H9 (cell line): ENCODE data around the gene PLCH1. TPM values are rescaled to one million over a fixed set of nuclear protein-coding genes. Genes with fewer than 3 reads are reported as not detected.

Experiments used
- DNase-seq: peaks from one replicate; pipeline ENCODE4 v3.0.0-alpha.2; 2017
- H2AFZ ChIP-seq: one replicate; pipeline ENCODE4 v1.6.1; 2013; ENCODE audit warnings: mild to moderate bottlenecking, low read length, control low read depth, moderate library complexity
- H2AK5ac ChIP-seq: 2 replicates; pipeline ENCODE4 v1.6.1; 2013; ENCODE audit warnings: low read length, control low read depth, mixed read lengths; ENCODE audit not compliant: insufficient read length
- H2BK120ac ChIP-seq: one replicate; pipeline ENCODE4 v1.6.1; 2013; ENCODE audit warnings: low read depth, mild to moderate bottlenecking, low read length, control low read depth, inconsistent platforms; ENCODE audit not compliant: poor library complexity, severe bottlenecking
- H2BK12ac ChIP-seq: 2 replicates; pipeline ENCODE4 v1.6.1; 2013; ENCODE audit warnings: low read length, control low read depth, mixed read lengths, low read depth; ENCODE audit not compliant: insufficient read length
- H2BK15ac ChIP-seq: 2 replicates; pipeline ENCODE4 v1.6.1; 2013; ENCODE audit warnings: low read depth, low read length, control low read depth
- H2BK20ac ChIP-seq: one replicate; pipeline ENCODE4 v1.6.1; 2013; ENCODE audit warnings: low read depth, mild to moderate bottlenecking, low read length, control low read depth, inconsistent platforms; ENCODE audit not compliant: poor library complexity, severe bottlenecking
- H2BK5ac ChIP-seq: 2 replicates; pipeline ENCODE4 v1.6.1; 2013; ENCODE audit warnings: low read length, control low read depth, mixed read lengths; ENCODE audit not compliant: insufficient read length
- H3K14ac ChIP-seq: 2 replicates; pipeline ENCODE4 v1.6.1; 2013; ENCODE audit warnings: low read length, control low read depth; ENCODE audit not compliant: insufficient read depth
- H3K18ac ChIP-seq: 2 replicates; pipeline ENCODE4 v1.6.1; 2013; ENCODE audit warnings: low read depth, mild to moderate bottlenecking, mixed read lengths, low read length, control low read depth; ENCODE audit not compliant: insufficient read length
- H3K23ac ChIP-seq: 2 replicates; pipeline ENCODE4 v1.6.1; 2013; ENCODE audit warnings: low read length, control low read depth, mixed read lengths, low read depth; ENCODE audit not compliant: insufficient read length
- H3K23me2 ChIP-seq: 2 replicates; pipeline ENCODE4 v1.6.1; 2013; ENCODE audit warnings: low read depth, mild to moderate bottlenecking, mixed read lengths, low read length, control low read depth; ENCODE audit not compliant: insufficient read length, poor library complexity, severe bottlenecking
- H3K27ac ChIP-seq: 2 replicates; pipeline ENCODE4 v1.5.1; 2013; ENCODE audit warnings: low read length, control low read depth, mixed read lengths, low read depth; ENCODE audit not compliant: insufficient read length
- H3K27me3 ChIP-seq: 2 replicates; pipeline ENCODE4 v1.6.1; 2013; ENCODE audit warnings: low read length, control low read depth, inconsistent platforms; ENCODE audit not compliant: insufficient read depth
- H3K4ac ChIP-seq: 2 replicates; pipeline ENCODE4 v1.6.1; 2013; ENCODE audit warnings: low read depth, mild to moderate bottlenecking, control low read depth, inconsistent platforms, low read length, moderate library complexity
- H3K4me1 ChIP-seq: 2 replicates; pipeline ENCODE4 v1.6.1; 2013; ENCODE audit warnings: low read length, control low read depth, inconsistent platforms; ENCODE audit not compliant: insufficient read depth
- H3K4me2 ChIP-seq: 2 replicates; pipeline ENCODE4 v1.6.1; 2013; ENCODE audit warnings: low read length, control low read depth, mixed read lengths; ENCODE audit not compliant: insufficient read length, insufficient read depth
- H3K56ac ChIP-seq: 2 replicates; pipeline ENCODE4 v1.6.1; 2013; ENCODE audit warnings: low read depth, mild to moderate bottlenecking, mixed read lengths, low read length, control low read depth; ENCODE audit not compliant: insufficient read length
- H3K79me1 ChIP-seq: 2 replicates; pipeline ENCODE4 v1.6.1; 2013; ENCODE audit warnings: low read depth, mild to moderate bottlenecking, moderate library complexity, low read length, control low read depth, inconsistent platforms; ENCODE audit not compliant: insufficient read depth, poor library complexity, severe bottlenecking
- H3K79me2 ChIP-seq: 2 replicates; pipeline ENCODE4 v1.6.1; 2013; ENCODE audit warnings: low read length, control low read depth, inconsistent platforms; ENCODE audit not compliant: insufficient read depth
- H3K9ac ChIP-seq: 2 replicates; pipeline ENCODE4 v1.6.1; 2013; ENCODE audit warnings: low read length, control low read depth, mixed read lengths; ENCODE audit not compliant: insufficient read length; ENCODE audit errors: extremely low read depth
- H3K9me3 ChIP-seq: one replicate; pipeline ENCODE4 v1.6.1; 2013; ENCODE audit warnings: low read depth, low read length, inconsistent platforms; ENCODE audit not compliant: control insufficient read depth
- H3T11ph ChIP-seq: one replicate; pipeline ENCODE4 v1.6.1; 2013; ENCODE audit warnings: mild to moderate bottlenecking, low read length, control low read depth, inconsistent platforms
- H4K20me1 ChIP-seq: one replicate; pipeline ENCODE4 v1.6.1; 2013; ENCODE audit not compliant: control insufficient read depth, insufficient read length, insufficient read depth
- H4K5ac ChIP-seq: 2 replicates; pipeline ENCODE4 v1.6.1; 2013; ENCODE audit warnings: low read depth, mild to moderate bottlenecking, mixed read lengths, low read length, control low read depth; ENCODE audit not compliant: insufficient read length
- H4K8ac ChIP-seq: replicated peaks from 2 replicates; pipeline ENCODE4 v1.6.1; 2013; ENCODE audit warnings: low read length, control low read depth, mixed read lengths, low read depth; ENCODE audit not compliant: insufficient read length
- H4K91ac ChIP-seq: 2 replicates; pipeline ENCODE4 v1.6.1; 2013; ENCODE audit warnings: low read depth, mild to moderate bottlenecking, moderate library complexity, mixed read lengths, low read length, control low read depth; ENCODE audit not compliant: insufficient read length
- H3K27ac Mint-ChIP-seq, 3 experiments: 2 replicates in 2 of 3; 3 replicates in 1 of 3; pipeline ENCODE4 v1.8.0; 2020 to 2021; ENCODE audit warnings: mixed read lengths in 3 of 3, mild to moderate bottlenecking in 1 of 3, moderate library complexity in 1 of 3
- H3K27me3 Mint-ChIP-seq: 2 replicates; pipeline ENCODE4 v1.8.0; 2021; ENCODE audit warnings: low read depth, mild to moderate bottlenecking, moderate library complexity, mixed read lengths
- H3K36me3 Mint-ChIP-seq, 3 experiments: 2 replicates in 2 of 3; 3 replicates in 1 of 3; pipeline ENCODE4 v1.8.0; 2020 to 2021; ENCODE audit warnings: low read depth in 3 of 3, mixed read lengths in 3 of 3; ENCODE audit not compliant: insufficient read depth in 1 of 3
- H3K4me1 Mint-ChIP-seq, 2 experiments: 2 replicates each; pipeline ENCODE4 v1.8.0; 2020; ENCODE audit warnings: mixed read lengths in 2 of 2
- H3K4me3 Mint-ChIP-seq, 2 experiments: 2 replicates in 1 of 2; 3 replicates in 1 of 2; pipeline ENCODE4 v1.8.0; 2020 to 2021; ENCODE audit warnings: mild to moderate bottlenecking in 2 of 2, mixed read lengths in 2 of 2, moderate library complexity in 1 of 2
- H3K9me3 Mint-ChIP-seq, 2 experiments: 2 replicates in 1 of 2; 3 replicates in 1 of 2; pipeline ENCODE4 v1.8.0; 2020; ENCODE audit warnings: mild to moderate bottlenecking in 2 of 2, mixed read lengths in 2 of 2, moderate library complexity in 1 of 2
- CTCF ChIP-seq: fragments of 200-600 bp; sonication (generic); conservative IDR thresholded peaks from 3 replicates; pipeline ENCODE4 v1.8.0; 2021; ENCODE audit warnings: antibody characterized with exemption, mild to moderate bottlenecking
- WGBS: extraction: QIAGEN DNeasy Blood & Tissue Kit; methylation state at CpG from one replicate; pipeline ENCODE4 v1.1.7; 2013; ENCODE audit warnings: missing lambda C conversion rate, low lambda C conversion rate, mixed read lengths; ENCODE audit not compliant: insufficient read length; ENCODE audit errors: extremely low coverage; 5-methylcytosine and 5-hydroxymethylcytosine counted together
- long read RNA-seq: library from polyadenylated mRNA; unstranded; transcript quantifications from one replicate; pipeline ENCODE4 v2.0.0, GENCODE V29; 2020
- total RNA-seq: library from RNA; stranded (reverse); gene quantifications from 2 replicates; pipeline ENCODE4 v1.2.1, GENCODE V29; 2021

Gene PLCH1
- 17.8 and 19.0 TPM in 2 replicates for total RNA-seq
- long read RNA-seq, full-length matches to known transcripts = 1 of 54 reads
- long read RNA-seq, partial matches to known transcripts = 28 of 54 reads
- long read RNA-seq, other reads (novel, unspliced or antisense) = 25 of 54 reads

GRCh38 chr3:155744626-155745324 is at the start of gene PLCH1:
TSS of gene PLCH1 (minus strand) at chr3:155745071. CDS start at chr3:155704224, 40,847 bp downstream.
- H4K91ac ChIP-seq = no peak within 1 kb of the TSS
- H2BK15ac ChIP-seq = no peak within 1 kb of the TSS
- H2AFZ ChIP-seq = peak within 1 kb of the TSS; percentile 81
- H4K5ac ChIP-seq = no peak within 1 kb of the TSS
- H3K79me1 ChIP-seq = no peaks in the 10 kb centered on the region
- no peak within 1 kb of the TSS for H3K4ac ChIP-seq
- no peak for TF ChIP-seq CTCF
- no peak within 1 kb of the TSS for H2BK12ac ChIP-seq
- H3K23me2 ChIP-seq = peaks cover 13% of the 10 kb centered on the region
- peak within 1 kb of the TSS; percentile 77 for H3K9ac ChIP-seq
- no peak within 1 kb of the TSS for H3K56ac ChIP-seq
- H4K8ac ChIP-seq = no peak within 1 kb of the TSS
- no peak within 1 kb of the TSS for H2BK20ac ChIP-seq
- no peak within 1 kb of the TSS for H3K23ac ChIP-seq
- H2AK5ac ChIP-seq = no peak within 1 kb of the TSS
- Mint-ChIP-seq H3K27ac (peak within 1 kb of the TSS; percentile 96 to 99 (median 99)), H3K27me3 (no peaks in the 10 kb centered on the region), H3K4me3 (peak within 1 kb of the TSS; percentile 98 to 99), H3K9me3 (no peaks in the 10 kb centered on the region; a peak in 1 of 5 replicates), H3K4me1 (peaks cover 55 to 64% of the 10 kb centered on the region in 2 experiments), H3K36me3 (0 out of 7 replicates have a peak, but pooled peaks cover 0 to 1% (median 0%) of the 10 kb centered on the region in 3 experiments)
- DNase-seq = peak; percentile 94
- H2BK120ac ChIP-seq = no peak within 1 kb of the TSS
- no peaks in the 10 kb centered on the region for H3K27me3 ChIP-seq
- no peaks in the 10 kb centered on the region for H4K20me1 ChIP-seq
- no peaks in the 10 kb centered on the region for H3K9me3 ChIP-seq
- peak within 1 kb of the TSS; percentile 70 for H3K14ac ChIP-seq
- H3K4me1 ChIP-seq = peaks cover 6% of the 10 kb centered on the region; the same call in 1 of the 2 replicates
- no peak within 1 kb of the TSS for H2BK5ac ChIP-seq
- peak within 1 kb of the TSS; percentile 86 for H3K4me2 ChIP-seq
- H3T11ph ChIP-seq = no peak within 1 kb of the TSS
- no CpG with 5 or more reads among the region's 33 CpGs for WGBS
- no peaks in the 10 kb centered on the region for H3K79me2 ChIP-seq
- H3K27ac ChIP-seq = no peak within 1 kb of the TSS
- H3K18ac ChIP-seq = no peak within 1 kb of the TSS
